Liver (tissue), 9 donors: Measurements from ENCODE around the gene SPECC1. TPM values are rescaled to one million over a fixed set of nuclear protein-coding genes. Genes with fewer than 3 reads are reported as not detected.

ENCODE experiments used
- DNase-seq: peaks from one replicate; pipeline ENCODE4 v3.0.0-alpha.2; 2017; ENCODE audit warnings: low spot score
- H3K27ac ChIP-seq, 2 donors: one replicate each; pipeline ENCODE4 v1.7.0; 2013; ENCODE audit warnings: inconsistent platforms in 2 of 2, low read length in 2 of 2, control low read depth in 1 of 2, low read depth in 1 of 2, mild to moderate bottlenecking in 1 of 2
- H3K27me3 ChIP-seq, 4 donors: one replicate each; pipeline versions ENCODE4 v1.6.1 to v1.7.0; 2013; ENCODE audit warnings: low read length in 3 of 4, inconsistent platforms in 1 of 4, mild to moderate bottlenecking in 1 of 4, moderate library complexity in 1 of 4; ENCODE audit not compliant: control insufficient read depth in 4 of 4, insufficient read depth in 4 of 4
- H3K36me3 ChIP-seq, 4 donors: one replicate each; pipeline versions ENCODE4 v1.6.1 to v1.7.0; 2013; ENCODE audit warnings: low read length in 3 of 4, mild to moderate bottlenecking in 3 of 4, low read depth in 1 of 4, moderate library complexity in 1 of 4; ENCODE audit not compliant: control insufficient read depth in 4 of 4, insufficient read depth in 3 of 4
- H3K4me1 ChIP-seq, 4 donors: one replicate each; pipeline versions ENCODE4 v1.6.1 to v1.7.0; 2013; ENCODE audit warnings: low read length in 3 of 4, mild to moderate bottlenecking in 3 of 4, moderate library complexity in 1 of 4; ENCODE audit not compliant: control insufficient read depth in 4 of 4, insufficient read depth in 4 of 4
- H3K4me3 ChIP-seq, 3 donors: one replicate each; pipeline versions ENCODE4 v1.6.1 to v1.7.0; 2013; ENCODE audit warnings: low read length in 3 of 3, control low read depth in 1 of 3, low read depth in 1 of 3, mild to moderate bottlenecking in 1 of 3
- H3K9ac ChIP-seq, 2 donors: one replicate each; pipeline ENCODE4 v1.7.0; 2013; ENCODE audit warnings: low read length in 2 of 2, mild to moderate bottlenecking in 2 of 2, moderate library complexity in 2 of 2, control low read depth in 1 of 2, low read depth in 1 of 2
- H3K9me3 ChIP-seq, 4 donors: one replicate each; pipeline versions ENCODE4 v1.6.1 to v1.7.0; 2013; ENCODE audit warnings: low read length in 3 of 4; ENCODE audit not compliant: control insufficient read depth in 4 of 4
- ATF3 ChIP-seq: IDR thresholded peaks from 2 replicates; pipeline ENCODE4 v1.6.1; 2016; ENCODE audit warnings: antibody characterized with exemption
- CTCF ChIP-seq: fragments of 150-350 bp; IDR thresholded peaks from 2 replicates; pipeline ENCODE4 v1.5.1; 2017; ENCODE audit warnings: improper control_type of control experiment, low read depth, low read length; ENCODE audit not compliant: missing input control
- EGR1 ChIP-seq, 2 donors: IDR thresholded peaks; 2 replicates each; pipeline ENCODE4 v1.6.1; 2016 to 2018; ENCODE audit warnings: antibody characterized with exemption in 2 of 2, low read depth in 2 of 2
- FOXA1 ChIP-seq: IDR thresholded peaks from 2 replicates; pipeline ENCODE4 v1.6.1; 2016; ENCODE audit warnings: antibody characterized with exemption
- FOXA2 ChIP-seq: IDR thresholded peaks from 2 replicates; pipeline ENCODE4 v1.6.1; 2016; ENCODE audit warnings: antibody characterized with exemption
- GABPA ChIP-seq, 2 donors: IDR thresholded peaks in 1 of 2; conservative IDR thresholded peaks in 1 of 2; 2 replicates each; pipeline ENCODE4 v1.6.1; 2016; ENCODE audit warnings: antibody characterized with exemption in 2 of 2, mild to moderate bottlenecking in 1 of 2, moderate library complexity in 1 of 2
- HNF4A ChIP-seq, 2 donors: conservative IDR thresholded peaks; 2 replicates each; pipeline ENCODE4 v1.6.1; 2016; ENCODE audit warnings: antibody characterized with exemption in 2 of 2, mild to moderate bottlenecking in 2 of 2
- HNF4G ChIP-seq: IDR thresholded peaks from 2 replicates; pipeline ENCODE4 v1.6.1; 2016; ENCODE audit warnings: antibody characterized with exemption
- JUND ChIP-seq, 2 donors: IDR thresholded peaks; 2 replicates each; pipeline ENCODE4 v1.6.1; 2016; ENCODE audit warnings: antibody characterized with exemption in 2 of 2
- MAX ChIP-seq: IDR thresholded peaks from 2 replicates; pipeline ENCODE4 v1.6.1; 2016; ENCODE audit warnings: antibody characterized with exemption
- NR2F2 ChIP-seq: IDR thresholded peaks from 2 replicates; pipeline ENCODE4 v1.6.1; 2016; ENCODE audit warnings: antibody characterized with exemption
- RAD21 ChIP-seq, 2 donors: IDR thresholded peaks; 2 replicates each; pipeline ENCODE4 v1.6.1; 2016; ENCODE audit warnings: antibody characterized with exemption in 2 of 2, mild to moderate bottlenecking in 2 of 2
- REST ChIP-seq: IDR thresholded peaks from 2 replicates; pipeline ENCODE4 v1.6.1; 2016; ENCODE audit warnings: antibody characterized with exemption, mild to moderate bottlenecking
- RXRA ChIP-seq, 2 donors: IDR thresholded peaks; 2 replicates each; pipeline ENCODE4 v1.6.1; 2017 to 2018; ENCODE audit warnings: antibody characterized with exemption in 2 of 2, mild to moderate bottlenecking in 1 of 2
- SP1 ChIP-seq: IDR thresholded peaks from 2 replicates; pipeline ENCODE4 v1.6.1; 2018; ENCODE audit warnings: antibody characterized with exemption, mild to moderate bottlenecking
- TAF1 ChIP-seq: conservative IDR thresholded peaks from 2 replicates; pipeline ENCODE4 v1.6.1; 2016; ENCODE audit warnings: antibody characterized with exemption, mild to moderate bottlenecking
- YY1 ChIP-seq: IDR thresholded peaks from 2 replicates; pipeline ENCODE4 v1.6.1; 2016; ENCODE audit warnings: antibody characterized with exemption, mild to moderate bottlenecking
- ZBTB33 ChIP-seq: IDR thresholded peaks from 2 replicates; pipeline ENCODE4 v1.6.1; 2016; ENCODE audit warnings: antibody characterized with exemption
- WGBS: extraction: QIAGEN DNeasy Blood & Tissue Kit; methylation state at CpG from one replicate; pipeline ENCODE4 v1.1.7; 2013; 5-methylcytosine and 5-hydroxymethylcytosine counted together
- polyA plus RNA-seq, 2 donors: library from polyadenylated mRNA; stranded (reverse) in 1 of 2; unstranded in 1 of 2; fragments of 200-250 nt in 1 of 2; fragments of >200 nt in 1 of 2; fragmentation: Nextera tagmentation in 1 of 2; extraction: Ambion mirVana in 1 of 2; gene quantifications; one replicate each; pipeline versions ENCODE4 v1.2.1 to v1.2.3, GENCODE V29; 2013 to 2015
- total RNA-seq, 2 donors: library from RNA; depleted of rRNA; stranded (reverse); fragments of >200 nt; gene quantifications; one replicate each; pipeline ENCODE4 v1.2.3, GENCODE V29; 2014
- donor health status: healthy.
- donor health status: healthy.
- donor health status: healthy.
- donor health status: healthy.
- donor health status: healthy.

Gene SPECC1
- total and polyA plus RNA-seq, 4 donors: 0.36 to 70.3 (median 1.8) TPM

- DNase-seq: no peak
- H3K4me3 ChIP-seq: no peak overlapping the region
- H3K9ac ChIP-seq: no peak overlapping the region
- no peaks in the 10 kb centered on the region for H3K27me3 ChIP-seq
- no peak overlapping the region for H3K27ac ChIP-seq
- H3K36me3 ChIP-seq: no peaks in the 10 kb centered on the region
- TF ChIP-seq ZBTB33 (no peak), MAX (no peak), EGR1 (IDR thresholded peaks at IDR 0.05; ENCODE audit: low read depth in 2 of 2) (no peak), FOXA1 (no peak)
- H3K9me3 ChIP-seq: no peaks in the 10 kb centered on the region
- WGBS: 91% methylated on average over 3 of the region's 3 CpGs
- H3K4me1 ChIP-seq: no peaks in the 10 kb centered on the region
These were observed 261.2 kb downstream of the SPECC1 start for GRCh38 chr17:20270369-20270768.

GRCh38 chr17:20271011-20271610, 262.0 kb downstream of the SPECC1 start:
- no peak overlapping the region for H3K9ac ChIP-seq
- WGBS: 76% methylated on average over 5 of the region's 5 CpGs

More at GRCh38 chr17:20271011-20271610, 262.0 kb downstream of the SPECC1 start:
- Histone ChIP-seq H3K36me3 (no peaks in the 10 kb centered on the region), H3K27me3 (no peaks in the 10 kb centered on the region), H3K9me3 (no peaks in the 10 kb centered on the region), H3K4me1 (no peaks in the 10 kb centered on the region), H3K4me3 (no peak overlapping the region), H3K27ac (no peak overlapping the region)
- no peak for DNase-seq
- TF ChIP-seq CTCF: no peak
- no peak for TF ChIP-seq GABPA (IDR thresholded peaks at IDR 0.05 in 1 of 2, conservative IDR thresholded peaks at IDR 0.05 in 1 of 2)
- no peak for TF ChIP-seq FOXA2
- no peak for TF ChIP-seq EGR1 (IDR thresholded peaks at IDR 0.05; ENCODE audit: low read depth in 2 of 2)
- TF ChIP-seq SP1: no peak
- TF ChIP-seq TAF1: no peak
- no peak for TF ChIP-seq RAD21 (IDR thresholded peaks at IDR 0.05)
- TF ChIP-seq NR2F2: no peak
- no peak for TF ChIP-seq JUND (IDR thresholded peaks at IDR 0.05)
- no peak for TF ChIP-seq ATF3
- no peak for TF ChIP-seq YY1
- TF ChIP-seq FOXA1: no peak
- TF ChIP-seq REST: no peak
- TF ChIP-seq MAX: no peak
- no peak for TF ChIP-seq HNF4A (conservative IDR thresholded peaks at IDR 0.05)
- TF ChIP-seq HNF4G: no peak
- TF ChIP-seq RXRA (IDR thresholded peaks at IDR 0.05): no peak
- TF ChIP-seq ZBTB33: no peak
